Psoas muscle (tissue), 8 donors: ENCODE results near the gene GRK3. TPM values are rescaled to one million over a fixed set of nuclear protein-coding genes. Genes with fewer than 3 reads are reported as not detected.
A peak's percentile ranks its signal among the peaks of the same experiment; 100 is the strongest.

ENCODE experiments used
- ATAC-seq, 4 donors: fragments of 200-7000 bp; cut with Tn5 transposase; one replicate each; pipeline ENCODE4 v1.9.1; 2020; ENCODE audit warnings: moderate library complexity in 3 of 4, mild to moderate bottlenecking in 2 of 4
- DNase-seq, 2 donors: peaks; one replicate each; pipeline ENCODE4 v3.0.0-alpha.2; 2020
- H3K27ac ChIP-seq: fragments of 200-600 bp; one replicate; pipeline ENCODE4 v1.8.0; 2022
- H3K27me3 ChIP-seq, 3 donors: fragments of 200-600 bp in 1 of 3; one replicate each; pipeline versions ENCODE4 v1.6.1 to v1.8.0; 2013 to 2022; ENCODE audit warnings: low read length in 2 of 3, mild to moderate bottlenecking in 2 of 3, moderate library complexity in 1 of 3; ENCODE audit not compliant: insufficient read depth in 3 of 3
- H3K36me3 ChIP-seq, 2 donors: fragments of 200-600 bp in 1 of 2; one replicate each; pipeline versions ENCODE4 v1.6.1 to v1.8.0; 2013 to 2022; ENCODE audit warnings: low read depth in 1 of 2, mild to moderate bottlenecking in 1 of 2, moderate library complexity in 1 of 2; ENCODE audit not compliant: insufficient read depth in 1 of 2
- H3K4me1 ChIP-seq: fragments of 200-600 bp; one replicate; pipeline ENCODE4 v1.8.0; 2022
- H3K4me3 ChIP-seq: fragments of 200-600 bp; one replicate; pipeline ENCODE4 v1.8.0; 2022; ENCODE audit warnings: mild to moderate bottlenecking
- H3K9me3 ChIP-seq: fragments of 200-600 bp; one replicate; pipeline ENCODE4 v1.8.0; 2022
- WGBS, 3 donors: extraction: QIAGEN DNeasy Blood & Tissue Kit; methylation state at CpG; one replicate each; pipeline versions ENCODE4 v1.1.6 to v1.1.7; 2013; 5-methylcytosine and 5-hydroxymethylcytosine counted together
- intact Hi-C, 2 donors: fragments of 100-400 bp; cut with DNase I; formaldehyde crosslinking; loops; one replicate each; pipeline versions ENCODE4 v1.11.0 to v1.14.2; 2022
- polyA plus RNA-seq, 3 donors: library from polyadenylated mRNA; stranded (reverse); fragments of 200-250 nt; gene quantifications; one replicate each; pipeline ENCODE4 v1.2.3, GENCODE V29; 2013
- total RNA-seq, 4 donors: library from RNA; stranded (reverse); fragmentation: NEBNext Ultra II Directional in 2 of 4; extraction: Animal tissue kit (Norgen Biotek cat#: 25700) in 2 of 4; gene quantifications; one replicate each; pipeline versions ENCODE4 v1.2.1 to v1.2.4, GENCODE V29; 2021 to 2023
- TF ChIP-seq, protein P1 (sequence below): fragments of 200-600 bp; IDR thresholded peaks from one replicate; pipeline ENCODE4 v1.8.0; 2022; ENCODE audit warnings: antibody characterized with exemption
- donor health status: healthy with polysubstance abuse.
- donor health status: DM: no; HTN: no; CAD: no; lungs with moderate emphysema.
- donor health status: Bipolar disorder and iron deficiency.
- donor health status: healthy.
- donor health status: DM: yes; HTN: yes; CAD: no.
- donor health status: DM: no; HTN: no; CAD: no.
- donor health status: DM: no; HTN: no; CAD: no.
- donor health status: DM: yes; HTN: yes; CAD: no.

Gene GRK3
- total and polyA plus RNA-seq, 7 donors: 0.17 to 2.0 (median 1.3) TPM

DNA sequence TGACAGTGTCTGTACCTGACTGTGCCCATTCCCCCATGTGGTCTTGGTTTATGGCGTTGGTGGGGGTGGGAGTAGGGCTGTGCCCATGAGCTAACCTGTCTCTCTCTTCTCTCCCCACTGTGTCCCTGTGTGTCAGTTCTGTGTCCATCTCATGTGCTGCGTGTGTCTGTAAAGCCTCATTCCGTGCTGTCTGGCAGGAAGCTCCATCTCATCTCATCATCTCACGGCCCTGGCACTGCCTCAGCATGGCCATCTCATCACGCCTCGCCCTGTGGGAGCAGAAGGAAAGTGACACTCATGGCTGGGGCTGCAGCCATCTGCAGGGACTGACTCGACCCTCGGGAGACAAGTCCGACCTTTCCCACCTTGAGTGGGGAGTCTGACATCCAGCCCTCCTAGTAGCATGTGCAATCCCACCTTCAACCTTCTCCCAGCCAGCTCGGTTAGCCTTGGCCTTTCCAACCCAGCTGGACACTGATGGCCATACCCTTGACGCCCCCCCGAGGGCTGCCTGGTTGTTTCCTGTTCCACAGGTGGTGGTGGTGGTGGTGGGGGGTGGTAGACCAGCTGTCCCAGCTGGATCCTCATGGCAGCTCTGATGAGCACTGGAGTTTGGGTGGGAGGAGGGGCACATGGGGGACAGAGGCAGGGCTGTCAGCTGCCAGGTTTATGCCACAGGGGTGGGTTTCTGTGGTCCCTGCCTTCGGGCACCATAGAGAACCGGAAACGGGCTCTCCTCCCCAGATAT is 196.5 kb downstream of the GRK3 start:
- Histone ChIP-seq H3K4me1 (peaks cover 49% of the 10 kb centered on the region), H3K9me3 (no peaks in the 10 kb centered on the region), H3K27me3 (no peaks in the 10 kb centered on the region), H3K4me3 (no peak overlapping the region), H3K36me3 (peaks cover 4 to 50% of the 10 kb centered on the region in 2 donors), H3K27ac (peak overlapping the region; percentile 92)
- TF ChIP-seq, protein P1, sequence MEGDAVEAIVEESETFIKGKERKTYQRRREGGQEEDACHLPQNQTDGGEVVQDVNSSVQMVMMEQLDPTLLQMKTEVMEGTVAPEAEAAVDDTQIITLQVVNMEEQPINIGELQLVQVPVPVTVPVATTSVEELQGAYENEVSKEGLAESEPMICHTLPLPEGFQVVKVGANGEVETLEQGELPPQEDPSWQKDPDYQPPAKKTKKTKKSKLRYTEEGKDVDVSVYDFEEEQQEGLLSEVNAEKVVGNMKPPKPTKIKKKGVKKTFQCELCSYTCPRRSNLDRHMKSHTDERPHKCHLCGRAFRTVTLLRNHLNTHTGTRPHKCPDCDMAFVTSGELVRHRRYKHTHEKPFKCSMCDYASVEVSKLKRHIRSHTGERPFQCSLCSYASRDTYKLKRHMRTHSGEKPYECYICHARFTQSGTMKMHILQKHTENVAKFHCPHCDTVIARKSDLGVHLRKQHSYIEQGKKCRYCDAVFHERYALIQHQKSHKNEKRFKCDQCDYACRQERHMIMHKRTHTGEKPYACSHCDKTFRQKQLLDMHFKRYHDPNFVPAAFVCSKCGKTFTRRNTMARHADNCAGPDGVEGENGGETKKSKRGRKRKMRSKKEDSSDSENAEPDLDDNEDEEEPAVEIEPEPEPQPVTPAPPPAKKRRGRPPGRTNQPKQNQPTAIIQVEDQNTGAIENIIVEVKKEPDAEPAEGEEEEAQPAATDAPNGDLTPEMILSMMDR: no peak
- 36 to 49% (median 41%) methylated on average over 15 of the region's 15 CpGs for WGBS, 3 donors
- ATAC-seq: no peak
- intact Hi-C loops: no loop called here
- DNase-seq: no peak

DNA sequence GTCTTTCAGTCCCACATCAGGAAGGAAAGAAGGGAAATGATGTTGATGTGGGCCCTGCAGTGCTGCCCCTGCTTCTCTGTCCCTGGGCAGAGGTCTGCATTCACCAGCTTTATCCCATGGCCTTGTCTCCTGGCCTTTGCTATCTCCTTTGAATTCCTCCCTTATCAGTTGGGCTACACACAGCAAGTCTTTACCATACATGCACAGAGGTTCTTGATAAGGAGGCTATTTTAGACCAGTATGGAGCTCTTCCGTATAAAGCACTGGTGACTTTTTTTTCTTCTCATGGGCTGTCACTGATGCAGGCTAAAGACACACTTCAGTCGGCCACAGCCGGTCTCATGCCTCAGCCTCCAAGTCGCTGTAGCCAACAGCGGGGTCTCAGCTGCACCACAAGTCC is 197.7 kb downstream of the GRK3 start:
- ATAC-seq (no peak), DNase-seq (no peak)
- Histone ChIP-seq H3K4me3 (no peak overlapping the region), H3K27me3 (no peaks in the 10 kb centered on the region), H3K27ac (peak overlapping the region; percentile 92), H3K36me3 (peaks cover 4 to 61% of the 10 kb centered on the region in 2 donors), H3K9me3 (peaks cover 4% of the 10 kb centered on the region), H3K4me1 (peaks cover 40% of the 10 kb centered on the region)
- TF ChIP-seq, protein P1: no peak
- intact Hi-C loops: no loop called here
- WGBS, 3 donors: 82 to 85% (median 82%) methylated on average over 5 of the region's 5 CpGs

DNA sequence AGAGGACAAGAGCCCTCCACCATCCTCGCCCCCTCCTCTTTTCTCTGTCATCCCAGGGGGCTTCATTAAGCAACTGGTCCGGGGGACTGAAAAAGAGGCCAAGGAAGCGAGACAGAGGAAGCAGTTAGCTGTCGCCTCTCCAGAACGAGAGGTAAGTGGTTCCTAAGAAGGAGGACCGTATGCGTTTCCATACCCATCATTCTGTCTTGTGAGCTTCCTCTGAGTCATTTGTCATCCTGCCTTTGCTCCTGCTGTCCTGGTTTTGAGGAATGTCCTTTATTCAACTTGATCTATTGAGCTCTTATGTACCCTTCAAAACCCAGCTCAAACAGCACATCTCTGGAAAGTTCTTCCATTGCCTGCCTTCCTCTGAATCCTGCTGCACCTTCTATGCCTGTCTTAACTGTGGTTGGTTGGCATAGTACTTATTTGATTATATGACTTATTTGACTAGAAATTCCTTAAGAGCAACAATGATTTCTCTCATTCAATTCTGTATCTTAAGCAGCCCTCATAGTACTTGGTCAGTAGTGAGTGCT is 198.8 kb downstream of the GRK3 start:
- peak overlapping the region; percentile 92 for H3K27ac ChIP-seq
- ATAC-seq (no peak), DNase-seq (no peak)
- peaks cover 4% of the 10 kb centered on the region for H3K9me3 ChIP-seq
- H3K4me1 ChIP-seq: peaks cover 29% of the 10 kb centered on the region
- no peak overlapping the region for H3K4me3 ChIP-seq
- H3K36me3 ChIP-seq: peaks cover 4 to 72% of the 10 kb centered on the region in 2 donors
- no peaks in the 10 kb centered on the region for H3K27me3 ChIP-seq
- intact Hi-C loops: no loop called here
- 67 to 78% (median 71%) methylated on average over 7 of the region's 7 CpGs for WGBS, 3 donors
- TF ChIP-seq, protein P1: no peak

DNA sequence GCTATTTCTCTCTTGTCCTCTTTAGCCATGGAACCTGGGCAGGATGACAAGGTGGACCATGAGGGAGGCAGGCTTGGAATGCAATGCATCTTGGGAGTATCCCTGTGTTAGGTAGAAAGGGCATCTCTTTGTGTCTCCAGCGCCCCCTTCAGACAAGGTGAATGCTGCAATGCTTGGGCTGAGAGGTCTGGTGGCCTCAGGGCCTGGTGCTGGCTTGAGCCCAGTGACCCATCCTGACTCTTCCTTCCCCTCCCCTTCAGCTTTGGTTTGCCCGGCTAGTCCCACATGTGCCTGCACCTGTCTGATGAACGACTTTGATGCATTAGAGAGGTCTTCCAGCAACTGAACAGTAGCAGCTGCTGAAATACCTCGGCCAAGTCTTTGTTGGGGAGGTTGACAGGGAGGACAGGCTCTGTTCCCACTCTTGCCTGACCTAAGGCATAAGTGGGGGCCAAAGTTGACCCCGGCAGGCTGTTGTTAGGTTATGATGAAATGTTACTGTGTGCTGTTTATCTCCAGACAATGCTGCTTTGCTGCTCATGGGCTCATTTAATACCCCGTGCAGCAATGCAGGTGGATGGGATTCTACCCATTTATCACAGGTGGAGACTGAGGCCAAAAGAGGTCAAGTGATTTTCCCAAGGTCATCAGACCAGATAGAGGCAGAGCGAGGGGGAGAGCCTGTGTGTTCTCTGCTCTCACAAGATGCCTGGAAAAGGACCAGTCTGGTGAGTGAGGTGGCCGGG is 200.0 kb downstream of the GRK3 start:
- peak in 1 of 2 donors; percentile 50 for DNase-seq
- 28 to 32% (median 29%) methylated on average over 8 of the region's 8 CpGs for WGBS, 3 donors
- TF ChIP-seq, protein P1: peak; percentile 27
- peaks cover 4% of the 10 kb centered on the region for H3K9me3 ChIP-seq
- peaks cover 20% of the 10 kb centered on the region for H3K4me1 ChIP-seq
- peaks cover 4 to 83% of the 10 kb centered on the region in 2 donors for H3K36me3 ChIP-seq
- H3K27ac ChIP-seq: peak overlapping the region; percentile 92
- no peak overlapping the region for H3K4me3 ChIP-seq
- peak; percentile 8 to 53 (median 40) for ATAC-seq
- H3K27me3 ChIP-seq: no peaks in the 10 kb centered on the region
- intact Hi-C loops: no loop called here
